Hepatocyte (in vitro differentiated cells): ENCODE data around the gene CYP2A13. TPM values are rescaled to one million over a fixed set of nuclear protein-coding genes. Genes with fewer than 3 reads are reported as not detected.

ENCODE experiments used
- DNase-seq: peaks from one replicate; pipeline ENCODE4 v3.0.0-alpha.2; 2016; ENCODE audit warnings: low spot score
- H2AFZ ChIP-seq: fragments of 200-600 bp; sonication (generic); 2 replicates; pipeline ENCODE4 v1.6.0; 2016; ENCODE audit warnings: antibody characterized with exemption, mild to moderate bottlenecking
- H3K27ac ChIP-seq: fragments of 200-600 bp; sonication (generic); 2 replicates; pipeline ENCODE4 v1.5.1; 2016; ENCODE audit warnings: mild to moderate bottlenecking
- H3K27me3 ChIP-seq: fragments of 200-600 bp; sonication (generic); 2 replicates; pipeline ENCODE4 v1.6.1; 2016
- H3K36me3 ChIP-seq: fragments of 200-600 bp; sonication (generic); replicated peaks from 2 replicates; pipeline ENCODE4 v1.5.1; 2016; ENCODE audit warnings: low read depth; ENCODE audit not compliant: insufficient read depth
- H3K4me1 ChIP-seq: fragments of 200-600 bp; sonication (generic); 2 replicates; pipeline ENCODE4 v1.5.1; 2016; ENCODE audit warnings: mild to moderate bottlenecking, moderate library complexity; ENCODE audit not compliant: insufficient read depth
- H3K4me2 ChIP-seq: fragments of 200-600 bp; sonication (generic); 2 replicates; pipeline ENCODE4 v1.6.0; 2016
- H3K4me3 ChIP-seq: fragments of 200-600 bp; sonication (generic); 2 replicates; pipeline ENCODE4 v1.5.1; 2016; ENCODE audit warnings: mild to moderate bottlenecking
- H3K79me2 ChIP-seq: fragments of 200-600 bp; sonication (generic); 2 replicates; pipeline ENCODE4 v1.6.0; 2017; ENCODE audit warnings: mild to moderate bottlenecking
- H3K9me2 ChIP-seq: fragments of 200-600 bp; sonication (generic); replicated peaks from 2 replicates; pipeline ENCODE4 v1.6.0; 2017; ENCODE audit warnings: mild to moderate bottlenecking; ENCODE audit not compliant: insufficient read depth
- H3K9me3 ChIP-seq: fragments of 200-600 bp; sonication (generic); 2 replicates; pipeline ENCODE4 v1.5.1; 2016; ENCODE audit warnings: low read depth, mild to moderate bottlenecking
- H4K20me1 ChIP-seq: fragments of 200-600 bp; sonication (generic); 2 replicates; pipeline ENCODE4 v1.6.0; 2016; ENCODE audit warnings: mild to moderate bottlenecking; ENCODE audit not compliant: insufficient read depth, poor library complexity, severe bottlenecking
- CTCF ChIP-seq: fragments of 200-600 bp; sonication (generic); IDR thresholded peaks from 2 replicates; pipeline ENCODE4 v1.5.1; 2016; ENCODE audit warnings: antibody characterized with exemption, mild to moderate bottlenecking; ENCODE audit not compliant: poor library complexity
- EZH2 ChIP-seq: fragments of 200-600 bp; sonication (generic); IDR thresholded peaks from 2 replicates; pipeline ENCODE4 v1.6.1; 2016; ENCODE audit warnings: antibody characterized with exemption, mild to moderate bottlenecking, borderline replicate concordance
- EZH2phosphoT487 ChIP-seq: fragments of 200-600 bp; sonication (generic); IDR thresholded peaks from one replicate; pipeline ENCODE4 v1.6.1; 2018; ENCODE audit warnings: antibody characterized with exemption, mild to moderate bottlenecking, low read depth, moderate library complexity; ENCODE audit not compliant: unreplicated experiment, severe bottlenecking
- WGBS: methylation state at CpG from one replicate; pipeline ENCODE4 v1.1.6; 2016; ENCODE audit warnings: low lambda C conversion rate; ENCODE audit errors: missing lambda C conversion rate; 5-methylcytosine and 5-hydroxymethylcytosine counted together
- polyA plus RNA-seq: library from polyadenylated mRNA; unstranded; fragments of >200 nt; fragmentation: Nextera tagmentation; extraction: Ambion mirVana; gene quantifications from 2 replicates; pipeline ENCODE4 v1.2.1, GENCODE V29; 2016
- total RNA-seq: library from RNA; depleted of rRNA; stranded (reverse); fragments of >200 nt; gene quantifications from 2 replicates; pipeline ENCODE4 v1.2.3, GENCODE V29; 2014

Gene CYP2A13
- total and polyA plus RNA-seq, 2 experiments from 2014 or later = not detected

- H3K9me2 ChIP-seq = no peaks in the 10 kb centered on the region
- H3K27me3 ChIP-seq = no peaks in the 10 kb centered on the region
- no peak overlapping the region for H3K4me2 ChIP-seq
- 62% methylated on average over 7 of the region's 7 CpGs for WGBS
- H2AFZ ChIP-seq = no peak overlapping the region
- no peaks in the 10 kb centered on the region for H3K36me3 ChIP-seq
- TF ChIP-seq CTCF = no peak
- no peak for TF ChIP-seq EZH2phosphoT487
- TF ChIP-seq EZH2 = no peak
- no peak overlapping the region for H3K4me3 ChIP-seq
- H3K4me1 ChIP-seq = no peaks in the 10 kb centered on the region
- H3K9me3 ChIP-seq = no peaks in the 10 kb centered on the region
- no peak for DNase-seq
- no peaks in the 10 kb centered on the region for H4K20me1 ChIP-seq
- H3K79me2 ChIP-seq = no peaks in the 10 kb centered on the region
- no peak overlapping the region for H3K27ac ChIP-seq
Observed at GRCh38 chr19:41064974-41065569, 23.2 kb upstream of the CYP2A13 start.

- Histone ChIP-seq H3K36me3 (no peaks in the 10 kb centered on the region), H4K20me1 (no peaks in the 10 kb centered on the region), H3K9me2 (no peaks in the 10 kb centered on the region), H3K4me1 (no peaks in the 10 kb centered on the region), H3K79me2 (no peaks in the 10 kb centered on the region), H2AFZ (no peak overlapping the region), H3K27me3 (no peaks in the 10 kb centered on the region), H3K4me3 (no peak overlapping the region), H3K9me3 (no peaks in the 10 kb centered on the region), H3K27ac (no peak overlapping the region), H3K4me2 (no peak overlapping the region)
- TF ChIP-seq EZH2phosphoT487 = no peak
- no peak for TF ChIP-seq EZH2
- TF ChIP-seq CTCF = no peak
- DNase-seq = no peak
- WGBS = 93% methylated on average over 3 of the region's 3 CpGs
Observed at GRCh38 chr19:41076286-41076685, 12.0 kb upstream of the CYP2A13 start.

GRCh38 chr19:41083516-41083915 is 4.7 kb upstream of the CYP2A13 start:
- DNase-seq = no peak
- Histone ChIP-seq H3K9me3 (no peaks in the 10 kb centered on the region), H3K4me2 (no peak overlapping the region), H3K27ac (no peak overlapping the region), H3K4me1 (no peaks in the 10 kb centered on the region), H3K4me3 (no peak overlapping the region), H3K36me3 (no peaks in the 10 kb centered on the region), H4K20me1 (no peaks in the 10 kb centered on the region), H3K9me2 (no peaks in the 10 kb centered on the region), H3K27me3 (peaks cover 15% of the 10 kb centered on the region), H2AFZ (no peak overlapping the region), H3K79me2 (no peaks in the 10 kb centered on the region)
- 63% methylated on average over 2 of the region's 2 CpGs for WGBS
- TF ChIP-seq EZH2 (no peak), EZH2phosphoT487 (no peak), CTCF (no peak)
